Subcutaneous preadipocyte (primary cell): ENCODE results near the gene SERP2. TPM values are rescaled to one million over a fixed set of nuclear protein-coding genes. Genes with fewer than 3 reads are reported as not detected.

Source experiments
- total RNA-seq: library from RNA; depleted of rRNA; stranded (reverse); fragments of >200 nt; gene quantifications from 2 replicates; pipeline ENCODE4 v1.2.3, GENCODE V29; 2012

SERP2 gene
- total RNA-seq: 4.7 and 5.9 TPM in 2 replicates

GRCh38 chr13:44373601-44374347, at the start of gene SERP2:
Gene SERP2 (plus strand): TSS chr13:44373824. CDS start chr13:44374026, 202 bp downstream.

Other genes starting within 250 kb of the SERP2 start
- gene TSC22D1, start 202.5 kb downstream of the SERP2 start, total RNA-seq: 40.8 and 72.1 TPM in 2 replicates